AG04449 (cell line): Measurements from ENCODE around the gene UBXN11.

Experiments used
- CTCF ChIA-PET: fragments of 350-600 bp; formaldehyde crosslinking; extraction: SDS; loops from one replicate; lab custom pipeline; 2021; ENCODE audit warnings: antibody characterized with exemption; lab: Yijun Ruan, JAX
- POLR2A ChIA-PET: fragments of 400-600, 350-600 bp; formaldehyde crosslinking; extraction: SDS; loops from one replicate; lab custom pipeline; 2020; ENCODE audit warnings: antibody characterized with exemption, inconsistent platforms; lab: Yijun Ruan, JAX
- DNase-seq: peaks from one replicate; pipeline ENCODE4 v3.0.0-alpha.2; 2010; ENCODE audit warnings: low read depth, low spot score
- H3K4me3 ChIP-seq: 2 replicates; pipeline ENCODE4 v1.5.1; 2011; ENCODE audit warnings: low read depth, mild to moderate bottlenecking, control low read depth, low read length
- CTCF ChIP-seq: IDR thresholded peaks from one replicate; pipeline ENCODE4 v1.5.1; 2011; ENCODE audit warnings: mild to moderate bottlenecking, moderate library complexity, low read length, control low read depth, inconsistent platforms; ENCODE audit not compliant: insufficient read depth; ENCODE audit errors: missing control alignments

Gene UBXN11

GRCh38 chr1:26276432-26276838, 30.0 kb downstream of the UBXN11 start:
- CTCF ChIA-PET = interaction anchor here (0.6 to 10.7 kb wide), 25 partner anchors 9 to 140 kb away, joined by 3 to 179 read pairs (median 6); partner anchors contain the start of genes CD52, CEP85, UBXN11 and ZNF593
- POLR2A ChIA-PET = interaction anchor here (0.7 to 2.0 kb wide), 3 partner anchors 8 to 102 kb away, joined by 3 to 7 read pairs (median 4); no protein-coding TSS in a partner anchor

GRCh38 chr1:26275580-26276431, 30.6 kb downstream of the UBXN11 start:
- DNase-seq = peak; percentile 86
- TF ChIP-seq CTCF = peak; percentile 83
- no peak overlapping the region for H3K4me3 ChIP-seq
- POLR2A ChIA-PET = interaction anchor here (0.6 to 2.0 kb wide), 3 partner anchors 9 to 274 kb away, joined by 3 to 7 read pairs (median 4); no protein-coding TSS in a partner anchor
- CTCF ChIA-PET = interaction anchor here (0.7 to 10.7 kb wide), 44 partner anchors 9 to 240 kb away, joined by 3 to 179 read pairs (median 5); partner anchors contain the start of genes CD52, CEP85, UBXN11 and ZNF593

More at GRCh38 chr1:26276432-26276838, 30.0 kb downstream of the UBXN11 start:
- TF ChIP-seq CTCF = no peak
- H3K4me3 ChIP-seq = no peak overlapping the region
- no peak for DNase-seq

- POLR2A ChIA-PET = interaction anchor here (2.0 kb wide), 1 partner anchor 10 kb away, joined by 7 read pairs; no protein-coding TSS in a partner anchor
Observed at GRCh38 chr1:26274801-26275425, 31.5 kb downstream of the UBXN11 start.

GRCh38 chr1:26269198-26269550, 37.3 kb downstream of the UBXN11 start:
- no peak for DNase-seq
- TF ChIP-seq CTCF = no peak
- ChIA-PET CTCF (interaction anchor here (3.6 kb wide), 1 partner anchor 15 kb away, joined by 18 read pairs; no protein-coding TSS in a partner anchor), POLR2A (no interaction called here)
- H3K4me3 ChIP-seq = no peak overlapping the region

More at GRCh38 chr1:26274801-26275425, 31.5 kb downstream of the UBXN11 start:
- DNase-seq = no peak
- CTCF ChIA-PET = interaction anchor here (0.7 to 10.7 kb wide), 38 partner anchors 10 to 239 kb away, joined by 3 to 179 read pairs (median 5); partner anchors contain the start of genes CD52, CEP85 and UBXN11
- no peak for TF ChIP-seq CTCF
- no peak overlapping the region for H3K4me3 ChIP-seq

- no peak for TF ChIP-seq CTCF
- CTCF ChIA-PET = interaction anchor here (0.8 to 1.6 kb wide), 3 partner anchors 11 to 53 kb away, joined by 3 to 5 read pairs (median 3); partner anchors contain the start of genes CEP85 and SH3BGRL3
- no peak overlapping the region for H3K4me3 ChIP-seq
- POLR2A ChIA-PET = no interaction called here
- no peak for DNase-seq
Observed at GRCh38 chr1:26268290-26269197, 37.9 kb downstream of the UBXN11 start.
